ENCODE data around the gene PRSS38. TPM values are rescaled to one million over a fixed set of nuclear protein-coding genes. Genes with fewer than 3 reads are reported as not detected.
A peak's percentile ranks its signal among the peaks of the same experiment; 100 is the strongest.

PRSS38 gene
- total RNA-seq, 1 experiment from 2014 or later = not detected

- Histone ChIP-seq H3K4me1 (ENCODE audit: control insufficient read depth in 1 of 2, insufficient read depth in 2 of 2, low read length in 2 of 2) (peaks cover 10 to 23% of the 10 kb centered on the region in 2 experiments), H2AFZ (ENCODE audit: low read depth, low read length, poor library complexity, severe bottlenecking) (no peak overlapping the region), H3K4me2 (ENCODE audit: low read length) (peak overlapping the region; percentile 61; the same call in 1 of the 2 replicates), H3K27me3 (ENCODE audit: insufficient read depth, low read length) (no peaks in the 10 kb centered on the region), H3K36me3 (ENCODE audit: control insufficient read depth in 1 of 2, insufficient read depth in 2 of 2, low read length in 2 of 2) (no peaks in the 10 kb centered on the region), H3K79me2 (ENCODE audit: insufficient read depth, low read length) (no peaks in the 10 kb centered on the region), H3K9me2 (ENCODE audit: insufficient read depth) (no peaks in the 10 kb centered on the region), H3K27ac (ENCODE audit: low read depth, low read length) (no peak overlapping the region), H3K9ac (ENCODE audit: low read length) (no peak overlapping the region), H4K20me1 (ENCODE audit: insufficient read depth) (no peaks in the 10 kb centered on the region), H3K4me3 (replicated peaks in 1 of 2; ENCODE audit: low read depth in 1 of 2, low read length in 2 of 2) (no peak overlapping the region), H3K9me3 (ENCODE audit: control insufficient read depth in 1 of 2, insufficient read depth in 1 of 2, low read depth in 1 of 2, low read length in 2 of 2) (no peaks in the 10 kb centered on the region)
- no peak for TF ChIP-seq SIN3A (IDR thresholded peaks at IDR 0.05; ENCODE audit: low read depth)
- TF ChIP-seq SP1 (IDR thresholded peaks at IDR 0.05; ENCODE audit: low read depth) = no peak
- ATAC-seq (no peak), DNase-seq (ENCODE audit: low read depth, low spot score) (no peak)
- BruUV-seq (replicated peaks) = no TSS peak
- POLR2A ChIA-PET = no interaction called here
- intact Hi-C loops (cut with micrococcal nuclease) = no loop called here
- RAD21 ChIA-PET (ENCODE audit: low non-redundant PET in 1 of 2, low total read pairs in 2 of 2, uncharacterized antibody in 2 of 2, unreplicated experiment in 2 of 2) = no interaction called here
- CTCF ChIA-PET = interaction anchor here (1.2 kb wide), 1 partner anchor 12 kb away, joined by 7 read pairs; no protein-coding TSS in a partner anchor
Observed at GRCh38 chr1:227793079-227793947, 22.2 kb upstream of the PRSS38 start.

DNA sequence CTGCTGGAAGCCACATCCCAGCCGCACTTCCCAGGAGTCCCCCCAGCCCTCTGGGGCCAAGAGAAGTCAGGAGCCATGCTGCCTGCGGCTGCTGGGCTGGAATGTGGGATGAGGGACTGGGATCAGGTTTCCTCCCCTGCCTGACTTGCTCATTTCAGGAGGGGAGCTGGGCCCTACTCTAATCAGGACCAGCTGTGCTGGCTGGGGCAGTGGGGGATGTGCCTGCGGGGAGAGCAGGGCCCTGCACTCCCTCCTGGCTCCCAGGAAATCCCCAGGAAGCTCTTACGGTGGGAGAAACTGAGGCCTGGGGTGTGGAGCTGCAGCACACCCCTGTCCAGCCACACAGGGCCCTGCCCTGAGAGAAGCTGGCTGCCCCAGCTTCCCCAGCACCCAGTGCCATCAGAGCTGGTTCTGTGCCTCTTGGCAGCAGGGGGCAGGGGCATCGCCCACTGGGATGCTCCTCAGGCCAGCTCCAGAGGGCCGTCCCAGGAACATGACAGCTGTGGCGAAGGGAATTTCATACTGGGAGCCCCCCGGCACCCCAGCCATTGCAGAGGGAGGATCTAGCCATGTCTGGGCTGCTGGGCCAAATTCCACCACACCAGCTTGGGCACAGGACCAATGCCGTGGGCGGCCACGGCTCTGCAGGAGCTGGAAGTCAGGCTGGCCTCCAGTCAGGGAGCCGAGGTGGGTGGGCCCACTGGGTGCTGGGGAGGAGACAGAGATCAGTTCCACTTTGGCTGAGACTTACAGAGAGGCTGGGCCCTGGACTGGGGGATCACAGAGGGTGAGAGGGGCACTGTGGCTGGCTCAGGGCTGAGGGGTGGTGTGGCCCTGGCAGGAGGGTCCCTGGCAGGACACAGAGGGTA is 21.3 kb upstream of the PRSS38 start:
- intact Hi-C loops (cut with micrococcal nuclease) = no loop called here
- ATAC-seq (peak; percentile 73), DNase-seq (ENCODE audit: low read depth, low spot score) (no peak)
- no peaks in the 10 kb centered on the region for H3K9me2 ChIP-seq (ENCODE audit: insufficient read depth)
- H3K4me2 ChIP-seq (ENCODE audit: low read length) = peak overlapping the region; percentile 61
- H3K27ac ChIP-seq (ENCODE audit: low read depth, low read length) = no peak overlapping the region; the same call in 1 of the 2 replicates
- peaks cover 10 to 15% of the 10 kb centered on the region in 2 experiments for H3K4me1 ChIP-seq (ENCODE audit: control insufficient read depth in 1 of 2, insufficient read depth in 2 of 2, low read length in 2 of 2)
- ChIA-PET CTCF (interaction anchor here (1.2 kb wide), 1 partner anchor 11 kb away, joined by 7 read pairs; no protein-coding TSS in a partner anchor), POLR2A (no interaction called here), RAD21 (ENCODE audit: low non-redundant PET in 1 of 2, low total read pairs in 2 of 2, uncharacterized antibody in 2 of 2, unreplicated experiment in 2 of 2) (no interaction called here)
- H3K36me3 ChIP-seq (ENCODE audit: control insufficient read depth in 1 of 2, insufficient read depth in 2 of 2, low read length in 2 of 2) = no peaks in the 10 kb centered on the region
- H3K9me3 ChIP-seq (ENCODE audit: control insufficient read depth in 1 of 2, insufficient read depth in 1 of 2, low read depth in 1 of 2, low read length in 2 of 2) = no peaks in the 10 kb centered on the region
- BruUV-seq (replicated peaks) = no TSS peak
- H3K9ac ChIP-seq (ENCODE audit: low read length) = no peak overlapping the region
- H3K27me3 ChIP-seq (ENCODE audit: insufficient read depth, low read length) = no peaks in the 10 kb centered on the region
- no peak overlapping the region for H2AFZ ChIP-seq (ENCODE audit: low read depth, low read length, poor library complexity, severe bottlenecking)
- H3K4me3 ChIP-seq (replicated peaks in 1 of 2; ENCODE audit: low read depth in 1 of 2, low read length in 2 of 2) = no peak overlapping the region
- no peaks in the 10 kb centered on the region for H4K20me1 ChIP-seq (ENCODE audit: insufficient read depth)
- no peaks in the 10 kb centered on the region for H3K79me2 ChIP-seq (ENCODE audit: insufficient read depth, low read length)
- TF ChIP-seq EZH2phosphoT487 (IDR thresholded peaks at IDR 0.05; ENCODE audit: borderline replicate concordance) = no peak
- TF ChIP-seq POLR2AphosphoS5 (IDR thresholded peaks at IDR 0.05; ENCODE audit: low read depth, low read length) = 0 out of 2 replicates have a peak, but pooled peaks have one; percentile 19
- no peak for TF ChIP-seq ZFX (IDR thresholded peaks at IDR 0.05)
- TF ChIP-seq CEBPB (IDR thresholded peaks at IDR 0.05; ENCODE audit: low read depth) = no peak
- TF ChIP-seq TCF7L2 (IDR thresholded peaks at IDR 0.05; ENCODE audit: borderline replicate concordance, extremely low read depth, insufficient read depth, insufficient read length) = no peak
- TF ChIP-seq ZBTB33 (IDR thresholded peaks at IDR 0.05; ENCODE audit: extremely low read depth, insufficient replicate concordance, low read length) = no peak
- TF ChIP-seq REST (IDR thresholded peaks at IDR 0.05; ENCODE audit: low read depth) = no peak
- no peak for TF ChIP-seq ZNF274 (IDR thresholded peaks at IDR 0.05; ENCODE audit: low read depth, low read length)
